HepG2 (cell line): ENCODE measurements around the gene ANKHD1. TPM values are rescaled to one million over a fixed set of nuclear protein-coding genes. Genes with fewer than 3 reads are reported as not detected.

ENCODE experiments used
- ATAC-seq: fragments of 200-7000 bp; cut with Tn5 transposase; 3 replicates; pipeline ENCODE4 v1.9.1; 2020; ENCODE audit warnings: mild to moderate bottlenecking, moderate library complexity
- BruUV-seq: library from RNA; stranded (reverse); fragments of 400-500 nt; replicated peaks from 2 replicates; lab custom pipeline; 2021; lab: Mats Ljungman, UMichigan
- CTCF ChIA-PET: fragments of 300-600 bp; formaldehyde crosslinking; extraction: SDS; loops from one replicate; lab custom pipeline; 2021; ENCODE audit warnings: low total read pairs, inconsistent platforms, low intra/inter-chr PET ratio; lab: Yijun Ruan, JAX
- POLR2A ChIA-PET: fragments of 350-600 bp; sonication (Branson Sonifier 250); formaldehyde crosslinking; loops from one replicate; lab custom pipeline; 2020; ENCODE audit warnings: antibody characterized with exemption, inconsistent platforms; lab: Yijun Ruan, JAX
- DNase-seq: peaks from one replicate; pipeline ENCODE4 v3.0.0-alpha.2; 2015; ENCODE audit warnings: low spot score
- FAIRE-seq: peaks from 3 replicates; lab custom pipeline; 2011; peaks lifted over from hg19 to GRCh38; lab: Jason Lieb, UNC
- H2AFZ ChIP-seq: one replicate; pipeline ENCODE4 v1.6.1; 2011; ENCODE audit warnings: low read length, inconsistent platforms
- H3K27ac ChIP-seq: fragments of 300-600 bp; 3 replicates; pipeline ENCODE4 v1.8.0; 2011; ENCODE audit warnings: mixed run types, mild to moderate bottlenecking, mixed read lengths, low read length, inconsistent platforms; ENCODE audit not compliant: insufficient read depth; ENCODE audit errors: extremely low read length
- H3K27me3 ChIP-seq, 2 experiments: fragments of 200-600 bp in 1 of 2; 2 replicates in 1 of 2; 3 replicates in 1 of 2; pipeline versions ENCODE4 v1.6.0 to v1.8.0; 2011; ENCODE audit warnings: low read length in 2 of 2, mild to moderate bottlenecking in 2 of 2, moderate library complexity in 2 of 2, inconsistent platforms in 1 of 2; ENCODE audit not compliant: insufficient read depth in 2 of 2, control insufficient read depth in 1 of 2
- H3K36me3 ChIP-seq, 2 experiments: fragments of 200-600 bp in 1 of 2; replicated peaks in 1 of 2; 2 replicates in 1 of 2; 3 replicates in 1 of 2; pipeline versions ENCODE4 v1.5.1 to v1.8.0; 2011; ENCODE audit warnings: low read length in 2 of 2, inconsistent platforms in 1 of 2; ENCODE audit not compliant: insufficient read depth in 2 of 2, control insufficient read depth in 1 of 2
- H3K4me1 ChIP-seq: 2 replicates; pipeline ENCODE4 v1.5.1; 2012; ENCODE audit warnings: low read length, inconsistent platforms; ENCODE audit not compliant: insufficient read depth
- H3K4me2 ChIP-seq: 2 replicates; pipeline ENCODE4 v1.6.0; 2011; ENCODE audit warnings: low read depth, low read length, inconsistent platforms
- H3K4me3 ChIP-seq, 3 experiments: fragments of 200-600 bp in 1 of 3; sonication (generic), shearing (Covaris generic) in 1 of 3; replicated peaks in 1 of 3; 2 replicates each; pipeline ENCODE4 v1.5.1; 2011 to 2016; ENCODE audit warnings: low read length in 3 of 3, inconsistent platforms in 2 of 3, low read depth in 2 of 3, mild to moderate bottlenecking in 2 of 3, control low read depth in 1 of 3, mixed read lengths in 1 of 3; ENCODE audit not compliant: insufficient read depth in 1 of 3
- H3K79me2 ChIP-seq: one replicate; pipeline ENCODE4 v1.6.1; 2011; ENCODE audit warnings: low read length, inconsistent platforms; ENCODE audit not compliant: insufficient read depth
- H3K9ac ChIP-seq: 2 replicates; pipeline ENCODE4 v1.6.0; 2011; ENCODE audit warnings: mild to moderate bottlenecking, low read depth, low read length, inconsistent platforms; ENCODE audit not compliant: insufficient read depth
- H3K9me3 ChIP-seq: 2 replicates; pipeline ENCODE4 v1.5.1; 2012; ENCODE audit warnings: mild to moderate bottlenecking, low read length
- H4K20me1 ChIP-seq: 2 replicates; pipeline ENCODE4 v1.6.0; 2011; ENCODE audit warnings: inconsistent platforms, mild to moderate bottlenecking, low read length, moderate library complexity; ENCODE audit not compliant: insufficient read depth
- ARNT2 ChIP-seq: sonication (generic); formaldehyde crosslinking; IDR thresholded peaks from 2 replicates; pipeline ENCODE4 v1.8.0; 2022; ENCODE audit warnings: mild to moderate bottlenecking, low read depth, missing genetic modification reagents, moderate library complexity
- EZH2 ChIP-seq: conservative IDR thresholded peaks from 2 replicates; pipeline ENCODE4 v1.6.1; 2012; ENCODE audit warnings: mild to moderate bottlenecking, low read depth, low read length, moderate library complexity
- IRF2 ChIP-seq: IDR thresholded peaks from 2 replicates; pipeline ENCODE4 v1.6.1; 2018; ENCODE audit warnings: missing genetic modification reagents, missing compliant biosample characterization
- SMARCC2 ChIP-seq: fragments of 450-650 bp; IDR thresholded peaks from 2 replicates; pipeline ENCODE4 v1.6.1; 2017; ENCODE audit warnings: antibody characterized with exemption, mild to moderate bottlenecking
- SYNCRIP ChIP-seq: fragments of 200-400 bp; formaldehyde crosslinking; IDR thresholded peaks from 2 replicates; pipeline ENCODE4 v1.6.1; 2018; ENCODE audit warnings: mild to moderate bottlenecking, low read depth, low read length; ENCODE audit not compliant: insufficient read depth
- ZFP62 ChIP-seq: sonication (generic); formaldehyde crosslinking; IDR thresholded peaks from 2 replicates; pipeline ENCODE4 v1.4.0; 2020; ENCODE audit warnings: missing genetic modification reagents
- ZNF207 ChIP-seq: fragments of 450-650 bp; IDR thresholded peaks from 2 replicates; pipeline ENCODE4 v1.6.1; 2016; ENCODE audit warnings: antibody characterized with exemption, borderline replicate concordance
- ZNF605 ChIP-seq: sonication (generic); formaldehyde crosslinking; IDR thresholded peaks from 2 replicates; pipeline ENCODE4 v1.8.0; 2022; ENCODE audit warnings: mild to moderate bottlenecking, missing genetic modification reagents
- ZNF629 ChIP-seq: sonication (generic); formaldehyde crosslinking; conservative IDR thresholded peaks from 2 replicates; pipeline ENCODE4 v1.5.0; 2020; ENCODE audit warnings: missing genetic modification reagents
- WGBS: methylation state at CpG from one replicate; pipeline ENCODE4 v1.1.6; 2017; ENCODE audit warnings: low lambda C conversion rate; 5-methylcytosine and 5-hydroxymethylcytosine counted together
- in situ Hi-C: cut with HindIII; loops from 2 replicates; pipeline ENCODE4 v1.10.0; 2017; ENCODE audit warnings: low pct_unique_long_range_greater_than_20kb; ENCODE audit not compliant: extremely low pct_ligation_motif_present
- intact Hi-C: fragments of 100-400 bp; cut with micrococcal nuclease; formaldehyde crosslinking; loops from one replicate; pipeline ENCODE4 v1.10.0; 2022; ENCODE audit not compliant: unreplicated experiment
- polyA plus RNA-seq, 8 experiments: library from polyadenylated mRNA; depleted of rRNA in 3 of 8; stranded (reverse) in 7 of 8; unstranded in 1 of 8; fragments of >200 nt; fragmentation: Illumina TruSeq in 4 of 8; extraction: Trizol in 4 of 8; gene quantifications; 2 replicates each; pipeline versions ENCODE4 v1.2.1 to v1.2.3, GENCODE V29; 2011 to 2016; ENCODE audit warnings: low read depth in 4 of 8, missing spikeins in 1 of 8, mixed read lengths in 1 of 8; ENCODE audit not compliant: insufficient read depth in 1 of 8
- total RNA-seq, 5 experiments: library from RNA; depleted of rRNA; stranded (reverse); fragments of >200 nt; fragmentation: Illumina TruSeq; extraction: Trizol; gene quantifications; 2 replicates each; pipeline ENCODE4 v1.2.3, GENCODE V29; 2016; ENCODE audit warnings: low read depth in 1 of 5
- TF ChIP-seq, protein P1 (sequence below): sonication (generic); formaldehyde crosslinking; IDR thresholded peaks from 2 replicates; pipeline ENCODE4 v1.5.1; 2020; ENCODE audit warnings: mild to moderate bottlenecking, missing genetic modification reagents, moderate library complexity
- TF ChIP-seq, protein P2 (sequence below): sonication (generic); formaldehyde crosslinking; IDR thresholded peaks from 2 replicates; pipeline ENCODE4 v1.4.0; 2020; ENCODE audit warnings: missing genetic modification reagents
- TF ChIP-seq, protein P3 (sequence below): sonication (generic); formaldehyde crosslinking; IDR thresholded peaks from 2 replicates; pipeline ENCODE4 v1.8.0; 2022; ENCODE audit warnings: mild to moderate bottlenecking, missing genetic modification reagents, moderate library complexity
- TF ChIP-seq, protein P4 (sequence below): sonication (generic); formaldehyde crosslinking; IDR thresholded peaks from 2 replicates; pipeline ENCODE4 v1.4.0; 2020; ENCODE audit warnings: missing genetic modification reagents, borderline replicate concordance

Gene ANKHD1
- total and polyA plus RNA-seq, 2 of the 13 experiments (the other 11 are each of a cell fraction or from before 2014, with no cell fraction given), result 69.9 to 82.0 TPM

DNA sequence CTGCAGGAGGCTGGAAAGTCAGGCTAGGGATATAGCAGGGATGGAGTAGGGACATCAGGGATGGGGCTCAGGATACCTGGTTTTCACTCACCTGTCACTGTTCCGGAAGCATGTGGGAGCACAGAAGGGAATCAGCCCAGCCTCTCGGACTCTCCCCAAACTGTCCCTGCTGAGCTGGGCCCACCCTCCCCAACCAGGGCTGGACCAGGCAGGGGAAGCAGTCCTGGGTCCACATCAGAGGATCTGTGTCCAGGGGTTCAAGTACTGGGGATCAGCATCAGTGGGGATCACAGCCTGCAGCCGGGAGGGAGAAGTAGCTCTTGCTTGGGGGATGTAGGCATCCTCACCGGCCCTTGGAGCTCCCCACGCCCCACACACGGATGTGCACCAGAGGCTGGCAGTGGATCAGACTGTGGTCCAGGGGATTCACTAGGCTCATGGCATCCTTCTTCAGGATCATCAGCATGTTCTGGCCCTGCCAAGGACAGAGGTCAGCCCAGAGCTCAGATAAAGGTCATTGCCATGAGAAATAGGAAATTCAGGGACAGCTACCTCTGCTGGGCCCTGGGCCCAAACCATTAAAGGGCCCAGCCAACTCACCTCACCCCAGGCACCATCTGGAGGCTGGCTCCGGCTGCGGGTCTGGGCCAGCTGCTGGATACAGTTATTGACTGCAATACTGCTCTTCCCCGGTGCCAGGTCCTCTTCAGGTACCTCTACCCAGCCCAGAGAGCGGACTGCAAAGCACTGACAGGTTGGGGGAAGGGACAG lies 160.3 kb downstream of the ANKHD1 start:
- no peak for ATAC-seq
- no peak for TF ChIP-seq ZNF605 (CRISPR knock-in tag)
- TF ChIP-seq ZNF629 (CRISPR knock-in tag), result no peak
- TF ChIP-seq, protein P1, sequence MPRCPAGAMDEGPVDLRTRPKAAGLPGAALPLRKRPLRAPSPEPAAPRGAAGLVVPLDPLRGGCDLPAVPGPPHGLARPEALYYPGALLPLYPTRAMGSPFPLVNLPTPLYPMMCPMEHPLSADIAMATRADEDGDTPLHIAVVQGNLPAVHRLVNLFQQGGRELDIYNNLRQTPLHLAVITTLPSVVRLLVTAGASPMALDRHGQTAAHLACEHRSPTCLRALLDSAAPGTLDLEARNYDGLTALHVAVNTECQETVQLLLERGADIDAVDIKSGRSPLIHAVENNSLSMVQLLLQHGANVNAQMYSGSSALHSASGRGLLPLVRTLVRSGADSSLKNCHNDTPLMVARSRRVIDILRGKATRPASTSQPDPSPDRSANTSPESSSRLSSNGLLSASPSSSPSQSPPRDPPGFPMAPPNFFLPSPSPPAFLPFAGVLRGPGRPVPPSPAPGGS, result no peak
- no peak for TF ChIP-seq EZH2
- no peak for TF ChIP-seq ZNF207
- TF ChIP-seq SMARCC2, result no peak
- no peak for TF ChIP-seq ARNT2 (CRISPR knock-in tag)
- TF ChIP-seq IRF2 (CRISPR knock-in tag), result no peak
- TF ChIP-seq, protein P2, sequence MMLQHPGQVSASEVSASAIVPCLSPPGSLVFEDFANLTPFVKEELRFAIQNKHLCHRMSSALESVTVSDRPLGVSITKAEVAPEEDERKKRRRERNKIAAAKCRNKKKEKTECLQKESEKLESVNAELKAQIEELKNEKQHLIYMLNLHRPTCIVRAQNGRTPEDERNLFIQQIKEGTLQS (CRISPR knock-in tag), result no peak
- TF ChIP-seq, protein P3, sequence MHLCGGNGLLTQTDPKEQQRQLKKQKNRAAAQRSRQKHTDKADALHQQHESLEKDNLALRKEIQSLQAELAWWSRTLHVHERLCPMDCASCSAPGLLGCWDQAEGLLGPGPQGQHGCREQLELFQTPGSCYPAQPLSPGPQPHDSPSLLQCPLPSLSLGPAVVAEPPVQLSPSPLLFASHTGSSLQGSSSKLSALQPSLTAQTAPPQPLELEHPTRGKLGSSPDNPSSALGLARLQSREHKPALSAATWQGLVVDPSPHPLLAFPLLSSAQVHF (CRISPR knock-in tag), result no peak
- no peak for TF ChIP-seq ZFP62
- TF ChIP-seq, protein P4, sequence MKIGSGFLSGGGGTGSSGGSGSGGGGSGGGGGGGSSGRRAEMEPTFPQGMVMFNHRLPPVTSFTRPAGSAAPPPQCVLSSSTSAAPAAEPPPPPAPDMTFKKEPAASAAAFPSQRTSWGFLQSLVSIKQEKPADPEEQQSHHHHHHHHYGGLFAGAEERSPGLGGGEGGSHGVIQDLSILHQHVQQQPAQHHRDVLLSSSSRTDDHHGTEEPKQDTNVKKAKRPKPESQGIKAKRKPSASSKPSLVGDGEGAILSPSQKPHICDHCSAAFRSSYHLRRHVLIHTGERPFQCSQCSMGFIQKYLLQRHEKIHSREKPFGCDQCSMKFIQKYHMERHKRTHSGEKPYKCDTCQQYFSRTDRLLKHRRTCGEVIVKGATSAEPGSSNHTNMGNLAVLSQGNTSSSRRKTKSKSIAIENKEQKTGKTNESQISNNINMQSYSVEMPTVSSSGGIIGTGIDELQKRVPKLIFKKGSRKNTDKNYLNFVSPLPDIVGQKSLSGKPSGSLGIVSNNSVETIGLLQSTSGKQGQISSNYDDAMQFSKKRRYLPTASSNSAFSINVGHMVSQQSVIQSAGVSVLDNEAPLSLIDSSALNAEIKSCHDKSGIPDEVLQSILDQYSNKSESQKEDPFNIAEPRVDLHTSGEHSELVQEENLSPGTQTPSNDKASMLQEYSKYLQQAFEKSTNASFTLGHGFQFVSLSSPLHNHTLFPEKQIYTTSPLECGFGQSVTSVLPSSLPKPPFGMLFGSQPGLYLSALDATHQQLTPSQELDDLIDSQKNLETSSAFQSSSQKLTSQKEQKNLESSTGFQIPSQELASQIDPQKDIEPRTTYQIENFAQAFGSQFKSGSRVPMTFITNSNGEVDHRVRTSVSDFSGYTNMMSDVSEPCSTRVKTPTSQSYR (CRISPR knock-in tag), result no peak
- TF ChIP-seq SYNCRIP, result no peak
- TF ChIP-seq, all 625 proteins: peak for 0
- intact Hi-C loops, result no loop called here
- no peak for DNase-seq
- Histone ChIP-seq H3K4me2 (no peak overlapping the region), H3K27ac (no peak overlapping the region), H3K36me3 (no peaks in the 10 kb centered on the region), H3K79me2 (peaks cover under 1% of the 10 kb centered on the region), H2AFZ (no peak overlapping the region), H3K9ac (no peak overlapping the region), H3K9me3 (no peaks in the 10 kb centered on the region), H3K4me1 (peaks cover 27% of the 10 kb centered on the region), H3K4me3 (no peak overlapping the region), H4K20me1 (no peaks in the 10 kb centered on the region), H3K27me3 (peaks cover 0 to 5% of the 10 kb centered on the region in 2 experiments; a peak in 1 of 5 replicates)
- BruUV-seq, result no TSS peak
- WGBS, result 91% methylated on average over 5 of the region's 10 CpGs
- in situ Hi-C loops, result loop anchor here (5.0 to 10.0 kb wide), 2 partner anchors 70 to 163 kb away; partner anchors contain the start of gene CD14
- no peak for FAIRE-seq
- POLR2A ChIA-PET, result no interaction called here
- CTCF ChIA-PET, result no interaction called here
